ENCODE measurements around the gene C4A.
"Not testable (repeated sequence)": the region's sequence is repeated elsewhere in the genome, so short reads cannot be mapped to it uniquely, and the experiment has no call there.

The C4A gene

DNA sequence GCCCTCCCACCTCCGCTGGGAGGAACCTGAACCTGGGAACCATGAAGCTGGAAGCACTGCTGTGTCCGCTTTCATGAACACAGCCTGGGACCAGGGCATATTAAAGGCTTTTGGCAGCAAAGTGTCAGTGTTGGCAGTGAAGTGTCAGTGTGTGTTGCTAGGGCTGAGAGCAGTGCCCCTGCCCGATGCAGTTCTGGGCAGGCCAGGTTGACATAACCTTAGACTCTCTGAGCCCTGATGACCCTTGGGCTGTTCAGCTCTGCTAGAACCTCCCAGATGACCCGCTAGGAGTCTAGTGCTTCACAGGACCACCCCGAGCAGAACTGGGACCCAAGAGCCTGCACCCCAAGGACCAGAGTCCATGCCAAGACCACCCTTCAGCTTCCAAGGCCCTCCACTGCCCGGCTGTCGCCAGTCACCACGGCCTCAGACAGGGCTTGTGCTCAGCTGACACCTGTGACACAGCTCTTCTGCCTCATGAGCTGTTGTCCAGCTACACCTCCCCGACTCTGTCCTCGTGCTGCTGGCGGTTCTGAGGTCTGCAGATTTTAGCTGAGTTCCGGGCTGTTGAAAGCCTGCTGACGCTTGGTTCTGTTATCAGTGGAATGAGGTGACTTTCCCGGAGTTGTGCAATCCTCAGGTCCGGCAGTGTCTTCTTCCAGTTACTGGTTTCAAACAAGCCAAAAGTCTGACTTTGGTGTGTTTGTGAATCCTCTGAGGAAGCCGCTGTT lies 53.6 kb downstream of the C4A start:
- DNase-seq (ENCODE audit: low spot score) = not testable (repeated sequence)

GRCh38 chr6:32037136-32037535 lies 55.3 kb downstream of the C4A start:
- not testable (repeated sequence) for DNase-seq (ENCODE audit: low spot score)

DNA sequence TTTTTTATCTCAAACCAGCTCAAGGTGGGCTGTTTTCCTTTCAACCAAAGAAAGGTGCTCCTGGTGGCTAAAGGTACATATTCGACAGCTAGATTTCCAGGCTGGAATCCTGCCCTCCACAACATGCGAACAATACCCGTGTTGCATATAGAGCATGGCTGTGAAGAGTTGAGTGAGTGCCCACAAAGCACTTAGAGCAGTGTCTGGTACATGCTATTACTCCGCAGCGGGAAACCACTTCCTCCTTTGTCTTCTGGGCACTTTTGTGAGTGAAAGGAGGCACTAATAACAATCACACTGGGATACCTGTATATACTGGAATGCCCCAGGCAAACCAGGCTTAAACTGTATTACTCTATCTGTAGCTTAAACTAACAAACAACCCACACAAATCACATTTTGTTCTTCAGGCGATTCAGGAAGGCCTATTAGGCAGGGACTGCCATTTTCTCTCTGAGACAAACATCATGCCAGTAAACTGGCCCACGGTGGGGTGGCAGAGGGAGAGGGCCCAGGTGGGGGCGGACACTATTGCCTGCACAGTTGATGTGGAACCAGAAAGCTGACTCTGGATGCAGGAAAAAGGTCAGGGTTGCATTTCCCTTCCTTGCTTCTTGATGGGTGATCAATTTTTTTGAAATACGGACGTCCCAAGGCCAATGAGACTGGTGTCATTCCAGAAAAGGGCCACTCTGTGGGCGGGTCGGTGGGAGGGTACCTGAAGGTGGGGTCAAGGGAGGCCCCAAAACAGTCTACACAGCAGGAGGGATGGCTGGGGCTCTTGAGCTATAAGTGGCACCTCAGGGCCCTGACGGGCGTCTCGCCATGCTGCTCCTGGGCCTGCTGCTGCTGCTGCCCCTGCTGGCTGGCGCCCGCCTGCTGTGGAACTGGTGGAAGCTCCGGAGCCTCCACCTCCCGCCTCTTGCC lies 56.0 kb downstream of the C4A start, which contains the start of gene CYP21A2:
Gene CYP21A2 (plus strand): TSS at position 818 of the 927 bp plus-strand sequence. CDS start 8 bp downstream, at position 826.
- DNase-seq (ENCODE audit: low spot score) = not testable (repeated sequence)

DNA sequence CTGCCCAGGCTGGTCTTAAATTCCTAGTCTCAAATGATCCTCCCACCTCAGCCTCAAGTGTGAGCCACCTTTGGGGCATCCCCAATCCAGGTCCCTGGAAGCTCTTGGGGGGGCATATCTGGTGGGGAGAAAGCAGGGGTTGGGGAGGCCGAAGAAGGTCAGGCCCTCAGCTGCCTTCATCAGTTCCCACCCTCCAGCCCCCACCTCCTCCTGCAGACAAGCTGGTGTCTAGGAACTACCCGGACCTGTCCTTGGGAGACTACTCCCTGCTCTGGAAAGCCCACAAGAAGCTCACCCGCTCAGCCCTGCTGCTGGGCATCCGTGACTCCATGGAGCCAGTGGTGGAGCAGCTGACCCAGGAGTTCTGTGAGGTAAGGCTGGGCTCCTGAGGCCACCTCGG lies 57.0 kb downstream of the C4A start:
- not testable (repeated sequence) for DNase-seq (ENCODE audit: low spot score)

- not testable (repeated sequence) for DNase-seq (ENCODE audit: low spot score)
These were observed 57.7 kb downstream of the C4A start for GRCh38 chr6:32039321-32040274.

DNA sequence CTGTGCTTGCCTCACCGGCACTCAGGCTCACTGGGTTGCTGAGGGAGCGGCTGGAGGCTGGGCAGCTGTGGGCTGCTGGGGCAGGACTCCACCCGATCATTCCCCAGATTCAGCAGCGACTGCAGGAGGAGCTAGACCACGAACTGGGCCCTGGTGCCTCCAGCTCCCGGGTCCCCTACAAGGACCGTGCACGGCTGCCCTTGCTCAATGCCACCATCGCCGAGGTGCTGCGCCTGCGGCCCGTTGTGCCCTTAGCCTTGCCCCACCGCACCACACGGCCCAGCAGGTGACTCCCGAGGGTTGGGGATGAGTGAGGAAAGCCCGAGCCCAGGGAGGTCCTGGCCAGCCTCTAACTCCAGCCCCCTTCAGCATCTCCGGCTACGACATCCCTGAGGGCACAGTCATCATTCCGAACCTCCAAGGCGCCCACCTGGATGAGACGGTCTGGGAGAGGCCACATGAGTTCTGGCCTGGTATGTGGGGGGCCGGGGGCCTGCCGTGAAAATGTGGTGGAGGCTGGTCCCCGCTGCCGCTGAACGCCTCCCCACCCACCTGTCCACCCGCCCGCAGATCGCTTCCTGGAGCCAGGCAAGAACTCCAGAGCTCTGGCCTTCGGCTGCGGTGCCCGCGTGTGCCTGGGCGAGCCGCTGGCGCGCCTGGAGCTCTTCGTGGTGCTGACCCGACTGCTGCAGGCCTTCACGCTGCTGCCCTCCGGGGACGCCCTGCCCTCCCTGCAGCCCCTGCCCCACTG lies 58.6 kb downstream of the C4A start:
- not testable (repeated sequence) for DNase-seq (ENCODE audit: low spot score)

DNA sequence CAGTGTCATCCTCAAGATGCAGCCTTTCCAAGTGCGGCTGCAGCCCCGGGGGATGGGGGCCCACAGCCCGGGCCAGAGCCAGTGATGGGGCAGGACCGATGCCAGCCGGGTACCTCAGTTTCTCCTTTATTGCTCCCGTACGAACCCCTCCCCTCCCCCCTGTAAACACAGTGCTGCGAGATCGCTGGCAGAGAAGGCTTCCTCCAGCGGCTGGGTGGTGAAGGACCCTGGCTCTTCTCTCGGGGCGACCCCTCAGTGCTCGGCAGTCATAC lies 59.1 kb downstream of the C4A start:
- not testable (repeated sequence) for DNase-seq (ENCODE audit: low spot score)

DNA sequence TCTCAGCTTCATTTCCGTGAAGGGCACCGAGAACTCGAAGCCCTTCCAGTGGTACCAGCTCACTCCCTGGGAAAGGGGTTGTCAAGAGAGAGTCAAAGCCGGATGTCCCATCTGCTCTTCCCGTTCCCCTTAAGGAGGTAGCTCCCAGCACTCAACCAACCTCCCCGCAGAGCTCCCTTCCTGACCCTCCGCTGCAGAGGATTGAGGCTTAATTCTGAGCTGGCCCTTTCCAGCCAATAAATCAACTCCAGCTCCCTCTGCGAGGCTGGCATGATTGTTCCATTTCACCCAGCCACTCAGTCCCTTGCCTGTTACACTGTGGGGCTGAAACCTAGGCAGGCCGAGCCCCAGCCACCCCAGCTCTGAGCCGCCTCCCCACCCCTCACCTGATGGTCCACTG lies 59.5 kb downstream of the C4A start:
- DNase-seq (ENCODE audit: low spot score) = not testable (repeated sequence)

GRCh38 chr6:32042276-32042675 lies 60.4 kb downstream of the C4A start:
- not testable (repeated sequence) for DNase-seq (ENCODE audit: low spot score)

GRCh38 chr6:32043589-32044380 lies 61.9 kb downstream of the C4A start:
- not testable (repeated sequence) for DNase-seq (ENCODE audit: low spot score)

GRCh38 chr6:32044916-32045315 lies 63.1 kb downstream of the C4A start:
- not testable (repeated sequence) for DNase-seq (ENCODE audit: low spot score)

GRCh38 chr6:32045811-32046449 lies 64.1 kb downstream of the C4A start:
- no peak for DNase-seq (ENCODE audit: low spot score)

- DNase-seq (ENCODE audit: low spot score) = peak; percentile 44
These were observed 64.7 kb downstream of the C4A start for GRCh38 chr6:32046450-32047083.

DNA sequence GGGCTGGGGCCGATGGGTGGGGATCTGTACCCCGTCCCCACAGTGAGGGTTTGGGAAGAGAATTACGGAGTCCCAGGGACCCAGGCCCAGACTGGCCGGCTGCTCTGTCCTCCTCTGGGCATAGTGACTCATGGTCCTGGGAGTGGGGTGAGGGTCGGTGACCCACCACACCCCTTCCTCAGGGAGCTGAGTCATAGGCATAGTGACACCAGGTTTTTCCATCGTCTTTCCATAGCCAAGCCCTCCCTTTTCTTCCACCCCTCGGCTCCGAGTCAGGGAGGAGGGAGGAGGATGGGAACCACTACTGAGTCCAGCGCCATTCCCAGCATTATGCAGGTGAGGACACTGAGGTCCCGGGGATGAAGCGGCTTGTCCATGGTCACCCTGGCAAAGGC lies 65.2 kb downstream of the C4A start:
- DNase-seq (ENCODE audit: low spot score) = peak; percentile 53

- no peak for DNase-seq (ENCODE audit: low spot score)
These were observed 65.6 kb downstream of the C4A start for GRCh38 chr6:32047539-32047854.

GRCh38 chr6:32047855-32048766 lies 66.3 kb downstream of the C4A start:
- peak; percentile 91 for DNase-seq (ENCODE audit: low spot score)

DNA sequence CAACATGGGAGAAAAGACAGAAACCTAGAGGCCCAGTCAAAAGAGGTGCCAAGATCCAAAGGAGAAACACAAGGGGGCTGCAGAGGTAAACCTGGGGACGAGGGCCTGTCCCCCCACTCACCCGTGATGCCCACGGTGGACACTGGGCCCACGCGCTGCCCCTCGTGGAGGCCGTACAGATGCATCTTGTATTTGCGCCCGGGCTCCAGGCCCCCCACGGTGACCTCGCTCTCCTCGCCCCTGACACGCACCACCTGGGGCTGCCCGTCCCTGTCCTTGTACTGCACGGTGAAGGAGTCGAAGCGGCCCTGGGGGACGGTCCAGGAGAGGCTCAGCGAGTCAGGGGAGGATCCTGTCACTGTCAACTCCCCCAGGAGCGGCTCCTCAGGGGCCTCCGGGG lies 67.3 kb downstream of the C4A start:
- not testable (repeated sequence) for DNase-seq (ENCODE audit: low spot score)

GRCh38 chr6:32049736-32050135 lies 67.9 kb downstream of the C4A start:
- not testable (repeated sequence) for DNase-seq (ENCODE audit: low spot score)

Measured in GM03348 (cell line).